NT2/D1 (cell line): ENCODE results near the gene DMAC2L.

Experiments
- SUZ12 ChIP-seq: IDR thresholded peaks from 2 replicates; pipeline ENCODE4 v1.6.1; 2011; ENCODE audit not compliant: insufficient read length, insufficient read depth; ENCODE audit errors: extremely low read depth
- YY1 ChIP-seq: IDR thresholded peaks from 2 replicates; pipeline ENCODE4 v1.6.1; 2011; ENCODE audit not compliant: insufficient read length, insufficient read depth
- ZNF274 ChIP-seq: IDR thresholded peaks from 2 replicates; pipeline ENCODE4 v1.6.1; 2011; ENCODE audit warnings: mild to moderate bottlenecking, low read depth, low read length

GRCh38 chr14:50312734-50313054, 570 bp downstream of the DMAC2L start:
- TF ChIP-seq SUZ12 = no peak
- no peak for TF ChIP-seq ZNF274
- TF ChIP-seq YY1 = no peak
